Activated CD4-positive, alpha-beta T cell treated with anti-CD3 and anti-CD28 coated beads, Interleukin-2, amount 50 U/mL, for 4 hours (primary cell): ENCODE data around the gene CYP26A1.

Source experiments
- DNase-seq, 2 experiments: peaks; one replicate each; pipeline ENCODE4 v3.0.0-alpha.2; 2020

CYP26A1 gene, protein sequence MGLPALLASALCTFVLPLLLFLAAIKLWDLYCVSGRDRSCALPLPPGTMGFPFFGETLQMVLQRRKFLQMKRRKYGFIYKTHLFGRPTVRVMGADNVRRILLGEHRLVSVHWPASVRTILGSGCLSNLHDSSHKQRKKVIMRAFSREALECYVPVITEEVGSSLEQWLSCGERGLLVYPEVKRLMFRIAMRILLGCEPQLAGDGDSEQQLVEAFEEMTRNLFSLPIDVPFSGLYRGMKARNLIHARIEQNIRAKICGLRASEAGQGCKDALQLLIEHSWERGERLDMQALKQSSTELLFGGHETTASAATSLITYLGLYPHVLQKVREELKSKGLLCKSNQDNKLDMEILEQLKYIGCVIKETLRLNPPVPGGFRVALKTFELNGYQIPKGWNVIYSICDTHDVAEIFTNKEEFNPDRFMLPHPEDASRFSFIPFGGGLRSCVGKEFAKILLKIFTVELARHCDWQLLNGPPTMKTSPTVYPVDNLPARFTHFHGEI

DNA sequence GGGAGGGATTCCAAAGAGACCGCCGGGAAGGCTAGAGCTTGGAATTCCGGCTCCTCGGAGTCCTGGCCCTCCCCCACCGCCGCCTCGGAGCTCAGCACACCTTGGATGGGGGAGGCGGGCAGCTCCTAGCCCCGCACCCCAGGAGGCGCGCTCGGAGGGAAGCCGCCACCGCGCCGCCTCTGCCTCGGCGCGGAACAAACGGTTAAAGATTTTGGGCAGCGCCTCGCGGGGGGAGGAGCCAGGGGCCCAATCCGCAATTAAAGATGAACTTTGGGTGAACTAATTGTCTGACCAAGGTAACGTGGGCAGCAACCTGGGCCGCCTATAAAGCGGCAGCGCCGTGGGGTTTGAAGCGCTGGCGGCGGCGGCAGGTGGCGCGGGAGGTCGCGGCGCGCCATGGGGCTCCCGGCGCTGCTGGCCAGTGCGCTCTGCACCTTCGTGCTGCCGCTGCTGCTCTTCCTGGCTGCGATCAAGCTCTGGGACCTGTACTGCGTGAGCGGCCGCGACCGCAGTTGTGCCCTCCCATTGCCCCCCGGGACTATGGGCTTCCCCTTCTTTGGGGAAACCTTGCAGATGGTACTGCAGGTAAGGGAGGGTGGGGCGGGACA lies at the start of gene CYP26A1:
Gene CYP26A1, plus strand, starts transcription at position 355 of the 608 bp plus-strand sequence. Its CDS starts 42 bp downstream, at position 397.
- no peak for DNase-seq

DNA sequence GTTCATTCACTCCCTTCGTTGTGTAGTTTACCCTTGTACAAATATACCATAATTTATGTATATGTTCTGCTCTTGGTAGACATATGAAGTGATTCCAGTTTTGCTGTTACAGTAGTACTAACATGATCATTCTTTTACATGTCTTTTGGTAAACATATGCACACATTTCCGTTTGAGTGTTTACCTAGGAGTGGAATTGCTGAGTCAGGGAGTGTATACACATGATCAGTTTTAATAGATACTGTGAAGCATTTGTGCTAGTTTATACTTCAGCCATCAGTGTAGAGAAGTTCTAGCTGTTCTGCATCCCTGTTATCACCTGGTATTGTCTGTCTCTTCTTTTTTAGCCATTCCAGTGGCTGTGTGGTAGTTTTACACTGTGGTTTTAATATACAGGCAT lies 47.6 kb upstream of the CYP26A1 start:
- no peak for DNase-seq

DNA sequence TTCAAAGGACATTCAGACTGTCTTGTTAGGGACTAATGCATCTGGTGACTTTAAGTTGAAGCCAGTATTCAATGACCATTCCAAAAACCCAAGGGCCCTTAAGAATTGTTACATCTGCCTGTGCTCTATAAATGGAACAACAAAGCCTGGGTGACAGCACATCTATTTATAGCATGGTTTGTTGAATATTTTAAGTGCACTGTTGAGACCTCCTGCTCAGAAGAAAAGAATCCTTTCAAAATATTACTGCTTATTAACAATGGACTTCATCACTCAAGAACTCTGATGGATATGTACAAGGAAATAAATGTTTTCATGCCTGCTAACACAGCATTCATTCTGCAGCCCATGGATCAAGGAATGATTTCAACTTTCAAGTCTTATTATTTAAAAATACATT lies 46.2 kb upstream of the CYP26A1 start:
- DNase-seq: no peak

DNA sequence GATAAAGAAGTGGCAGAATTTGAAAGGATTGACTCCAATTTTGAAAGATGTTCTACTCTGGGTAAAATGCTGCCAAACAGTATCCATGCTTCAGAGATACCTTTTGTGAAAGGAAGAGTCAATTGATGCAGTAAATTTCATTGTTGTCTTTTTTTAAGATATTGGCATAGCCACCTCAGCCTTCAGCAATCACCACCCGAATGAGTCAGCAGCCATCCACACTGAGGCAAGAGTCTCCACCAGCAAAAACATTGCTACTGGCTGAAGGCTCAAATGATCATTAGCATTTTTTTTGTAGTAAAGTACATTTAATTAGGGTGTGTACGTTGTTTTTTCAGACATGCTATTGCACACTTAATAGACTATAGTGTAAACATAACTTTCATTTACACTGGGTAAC lies 44.8 kb upstream of the CYP26A1 start:
- no peak for DNase-seq

DNA sequence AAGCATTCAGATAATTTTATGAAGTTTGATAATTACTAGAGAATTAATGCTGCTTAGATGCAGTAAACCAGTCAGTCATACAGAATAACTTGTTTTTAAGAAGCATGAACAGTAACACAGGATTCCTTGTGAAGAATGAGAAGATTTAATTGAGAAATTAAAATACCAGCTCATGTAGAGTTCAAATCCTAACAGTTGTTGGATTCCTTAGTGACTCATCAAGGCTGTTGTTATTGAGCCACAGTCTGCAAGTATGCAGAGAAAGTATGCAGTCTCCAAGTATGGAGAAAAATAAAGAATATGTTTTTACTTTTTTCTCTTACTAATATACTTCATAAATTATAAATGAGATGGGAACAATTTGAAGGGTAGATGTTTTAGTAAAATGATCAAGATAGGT lies 43.3 kb upstream of the CYP26A1 start:
- DNase-seq: no peak

DNA sequence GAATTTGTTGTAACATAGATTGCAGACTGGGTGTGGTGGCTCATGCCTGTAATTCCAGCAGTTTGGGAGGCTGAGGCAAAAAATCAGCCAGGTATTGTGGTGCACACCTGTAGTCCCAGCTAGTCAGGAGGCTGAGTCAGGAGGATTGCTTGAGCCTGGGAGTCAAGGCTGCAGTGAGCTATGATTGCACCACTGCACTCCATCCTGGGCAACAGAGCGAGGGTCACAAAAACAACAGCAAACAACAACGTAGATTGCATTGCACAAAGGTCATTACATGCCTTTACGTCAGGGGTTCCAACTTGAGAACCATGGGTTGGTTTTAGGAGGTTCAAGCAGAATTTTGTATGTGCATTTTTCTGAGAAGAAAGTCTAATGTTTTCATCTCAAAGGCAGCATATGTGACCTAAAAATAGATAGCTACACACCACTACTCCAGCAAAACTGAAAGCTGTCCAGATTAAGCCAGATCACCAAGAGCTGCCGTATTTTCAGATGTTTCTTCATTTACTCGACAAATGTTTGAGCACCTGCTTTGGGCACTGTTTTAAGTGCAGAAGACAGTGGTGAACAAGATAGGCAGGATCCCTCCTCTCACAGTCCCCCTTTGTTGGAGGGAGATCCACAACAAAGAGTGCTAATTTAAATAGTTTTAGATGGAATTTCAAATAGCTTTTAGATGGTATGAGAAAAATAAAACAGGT lies 41.4 kb upstream of the CYP26A1 start:
- no peak for DNase-seq

DNA sequence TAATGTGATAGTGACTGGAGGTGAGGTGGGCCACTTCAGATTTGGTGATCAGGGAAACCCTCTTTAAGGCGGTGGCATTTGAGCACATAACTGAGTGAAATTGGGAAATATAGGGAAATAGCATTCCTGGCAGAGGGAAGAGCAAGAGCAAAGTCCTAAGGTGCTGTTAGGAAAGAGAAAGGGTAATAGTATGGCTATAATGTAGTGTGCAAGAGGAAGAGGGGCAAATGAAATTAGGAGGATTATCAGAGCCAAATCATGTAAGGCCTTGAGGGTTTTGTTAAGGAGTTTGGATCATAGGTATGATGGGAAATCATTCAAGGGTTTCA lies 40.9 kb upstream of the CYP26A1 start:
- DNase-seq: no peak

DNA sequence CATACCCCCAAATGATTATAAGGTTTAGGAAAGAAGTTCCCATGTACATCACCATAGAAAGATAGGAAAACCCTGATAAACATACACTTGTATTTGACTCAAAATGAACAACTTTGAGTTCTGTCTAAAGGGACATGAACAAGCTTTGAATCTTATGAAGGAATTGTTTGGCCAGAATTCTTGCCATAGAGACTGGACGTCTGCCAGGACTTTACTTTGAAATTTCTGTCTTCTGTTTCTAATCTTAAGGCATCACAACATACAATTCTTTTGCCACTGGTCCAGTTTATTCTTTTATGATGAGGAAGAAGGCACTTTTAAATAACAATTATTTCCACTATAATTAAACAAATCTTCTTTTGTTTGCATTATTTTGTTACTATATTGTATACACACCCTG lies 39.3 kb upstream of the CYP26A1 start:
- no peak for DNase-seq

DNA sequence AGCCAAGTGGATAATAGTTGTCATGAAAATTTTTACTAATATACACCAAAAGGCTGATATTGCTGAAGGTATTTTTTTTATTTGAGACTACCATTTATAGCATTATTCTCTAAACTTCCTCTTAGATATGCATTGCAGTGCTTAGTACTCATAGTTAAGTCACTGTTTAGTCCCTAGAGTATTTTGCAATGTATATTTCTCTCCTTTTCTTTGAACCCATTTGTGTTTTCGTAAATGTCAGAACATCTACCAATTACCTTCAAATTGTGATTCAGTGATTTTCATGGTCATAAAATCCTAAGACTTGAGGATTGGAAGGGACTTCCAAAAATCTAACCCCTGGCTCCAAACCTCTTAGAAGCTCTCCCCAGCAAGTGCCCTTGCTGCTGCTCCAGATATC lies 34.6 kb upstream of the CYP26A1 start:
- no peak for DNase-seq

DNA sequence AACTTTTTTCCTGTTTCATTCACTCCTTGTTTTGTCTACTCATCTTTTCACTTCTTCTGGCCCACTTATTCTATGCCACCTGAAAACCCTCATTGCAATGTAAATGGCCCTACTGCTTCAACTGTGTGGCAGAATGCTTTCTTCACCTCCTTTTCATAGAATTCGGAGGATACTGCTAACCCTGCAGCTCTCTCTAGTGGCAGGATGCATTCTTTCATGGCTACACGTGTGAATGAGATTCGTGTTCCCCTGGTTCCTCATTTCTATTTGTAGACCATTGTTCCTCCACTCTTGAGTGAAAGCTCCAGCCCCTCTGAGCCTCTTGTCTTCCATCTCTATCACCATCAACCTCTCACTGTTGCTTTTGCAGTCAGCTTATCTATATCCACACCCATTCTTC lies 34.0 kb upstream of the CYP26A1 start:
- DNase-seq: no peak

DNA sequence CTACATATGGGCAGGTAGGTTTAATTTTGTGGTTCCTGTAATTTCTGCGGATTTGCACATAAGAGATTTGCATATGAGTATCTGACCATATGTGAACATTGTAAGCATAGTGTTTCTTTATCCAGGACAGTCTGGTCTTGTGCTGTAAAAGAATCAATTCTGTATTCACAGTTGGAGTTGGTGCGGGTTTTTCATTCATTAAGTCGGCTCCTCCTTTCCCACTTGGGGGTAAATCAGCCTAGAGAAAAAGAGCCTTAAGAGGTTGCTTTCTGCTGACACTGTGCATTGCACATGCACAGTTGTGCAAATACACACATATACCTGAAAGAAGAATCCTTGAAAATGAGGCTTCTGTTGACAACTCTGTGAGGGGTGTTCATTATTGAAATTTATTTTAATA lies 19.2 kb upstream of the CYP26A1 start:
- no peak for DNase-seq

DNA sequence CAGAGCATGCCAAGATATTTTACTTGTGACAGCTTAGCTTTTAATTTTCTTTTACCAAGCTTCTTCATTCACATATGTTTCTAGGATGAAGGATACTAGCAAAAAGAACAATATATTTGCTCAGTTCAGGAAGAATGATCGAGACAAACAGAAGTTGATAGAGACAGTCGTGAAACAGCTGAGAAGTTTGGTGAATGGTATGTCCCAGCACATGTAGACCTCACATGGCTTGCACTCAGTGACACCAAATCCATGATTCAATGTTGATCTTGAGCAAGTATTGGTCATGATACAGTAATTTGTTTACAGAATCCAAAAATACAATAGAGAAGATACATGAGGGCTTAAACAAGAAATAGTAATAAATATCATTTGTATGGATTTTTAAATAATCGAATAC lies 15.6 kb upstream of the CYP26A1 start:
- no peak for DNase-seq

DNA sequence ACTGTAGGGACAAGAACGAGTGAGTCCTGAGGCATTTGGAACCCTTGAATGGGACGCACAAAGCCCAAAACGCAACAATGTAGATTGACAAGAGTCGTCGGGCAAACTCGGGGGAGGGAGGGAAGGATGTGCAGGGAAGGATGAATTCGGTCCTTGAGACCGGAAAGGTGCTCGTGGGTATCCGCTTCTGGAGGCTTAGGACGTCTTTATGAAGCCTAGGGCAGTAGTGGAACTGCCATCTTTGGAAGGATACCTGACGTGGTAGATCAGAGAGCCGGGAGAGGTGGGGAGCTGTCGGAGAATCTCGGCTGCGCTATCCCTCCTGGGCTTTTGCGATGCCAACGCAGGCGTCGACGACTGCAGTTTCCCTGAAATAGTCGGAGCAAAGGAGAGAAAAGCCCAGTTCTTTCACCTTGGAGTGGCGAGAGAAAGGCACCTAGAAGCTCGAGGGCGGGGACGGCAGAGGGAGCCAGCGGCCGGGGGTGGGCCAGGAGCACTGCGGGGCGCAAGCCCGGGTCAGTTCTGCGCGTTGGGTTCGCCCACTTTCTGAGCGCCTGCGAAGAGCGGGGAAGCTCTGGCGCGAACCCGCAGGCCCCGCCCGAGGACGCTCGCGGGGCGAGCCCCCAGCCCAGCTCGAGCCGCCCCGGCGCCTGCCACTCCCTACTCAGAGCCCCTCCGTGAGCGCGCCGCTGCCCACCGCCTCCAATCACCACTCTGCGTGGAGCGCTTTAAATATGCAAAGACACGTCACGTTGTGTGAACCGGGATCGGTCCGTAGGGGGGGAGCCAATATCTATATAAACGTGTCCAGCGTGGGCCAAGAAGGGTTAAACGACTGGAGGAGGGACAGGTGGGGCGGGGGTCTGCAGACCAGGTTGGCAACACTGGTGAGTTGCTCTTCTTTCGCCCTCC lies 13.5 kb upstream of the CYP26A1 start, which contains the start of gene CYP26C1:
Gene CYP26C1, plus strand, starts transcription at position 824 of the 912 bp plus-strand sequence. CDS start 466 bp downstream, outside the sequence.
- no peak for DNase-seq

DNA sequence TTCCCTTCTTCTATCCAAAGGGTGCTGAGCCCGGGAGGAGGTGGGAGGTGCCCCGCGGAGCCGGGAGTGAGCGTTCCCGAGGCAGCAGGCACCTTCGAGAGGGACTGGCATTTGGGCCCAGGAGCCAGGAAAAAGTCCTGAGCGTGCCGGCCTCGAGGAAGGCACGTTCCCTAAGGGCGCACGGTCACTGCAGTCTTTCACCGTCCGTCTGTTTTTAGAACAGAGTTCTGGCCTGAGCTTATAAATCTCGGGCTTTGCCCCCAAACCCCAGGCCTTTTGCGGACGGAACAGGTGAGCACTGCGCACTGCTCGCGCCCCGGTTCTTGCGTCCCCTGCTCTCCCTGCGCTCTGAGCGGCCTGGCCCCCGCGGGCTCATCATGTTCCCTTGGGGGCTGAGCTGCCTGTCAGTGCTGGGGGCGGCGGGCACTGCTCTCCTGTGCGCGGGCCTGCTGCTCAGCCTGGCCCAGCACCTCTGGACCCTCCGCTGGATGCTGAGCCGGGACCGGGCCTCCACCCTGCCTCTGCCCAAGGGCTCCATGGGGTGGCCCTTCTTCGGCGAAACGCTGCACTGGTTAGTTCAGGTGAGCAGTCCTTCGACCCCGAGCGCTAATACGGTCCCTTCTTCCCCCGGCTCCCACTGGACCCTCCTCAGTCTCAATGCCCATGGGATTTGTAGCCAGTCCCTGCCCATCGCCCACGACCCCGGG lies 12.7 kb upstream of the CYP26A1 start:
- DNase-seq: no peak

DNA sequence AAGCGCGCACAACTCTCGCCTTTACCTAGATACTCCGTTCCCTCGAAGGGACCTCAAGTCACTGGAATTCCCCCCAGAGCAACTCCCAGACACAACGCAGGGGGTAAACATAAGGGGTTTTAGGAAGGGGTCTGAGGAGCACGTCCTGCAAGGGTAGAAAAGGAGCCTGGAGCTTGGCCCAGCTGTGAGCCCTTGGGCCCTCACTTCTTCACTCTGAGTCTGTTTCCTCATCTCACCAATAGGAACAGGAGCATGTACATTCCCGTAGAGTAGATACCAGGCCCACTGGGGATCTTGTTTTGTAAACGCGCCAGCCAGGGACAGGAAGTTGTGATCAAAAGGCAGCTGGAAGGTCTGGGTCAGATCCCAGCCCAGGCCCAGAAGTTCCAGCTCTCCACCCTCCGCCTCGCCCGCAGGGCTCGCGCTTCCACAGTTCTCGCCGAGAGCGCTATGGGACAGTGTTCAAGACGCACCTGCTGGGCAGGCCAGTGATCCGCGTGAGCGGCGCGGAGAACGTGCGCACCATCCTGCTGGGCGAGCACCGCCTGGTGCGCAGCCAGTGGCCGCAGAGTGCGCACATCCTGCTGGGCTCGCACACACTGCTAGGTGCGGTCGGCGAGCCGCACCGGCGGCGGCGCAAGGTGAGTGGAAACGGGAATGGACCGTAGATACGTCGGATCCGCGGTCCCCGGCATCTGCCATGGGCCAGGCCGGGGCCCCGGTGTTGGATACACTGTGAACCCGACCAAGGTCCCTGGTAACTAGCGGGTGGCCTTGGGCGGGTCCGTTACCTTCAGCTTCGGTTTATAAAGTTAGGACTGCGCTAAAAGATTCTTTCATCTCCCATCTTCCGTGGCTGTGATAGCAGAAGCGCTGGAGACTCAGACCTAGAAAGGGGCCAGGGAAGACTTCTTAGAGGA lies 11.8 kb upstream of the CYP26A1 start:
- DNase-seq: no peak

DNA sequence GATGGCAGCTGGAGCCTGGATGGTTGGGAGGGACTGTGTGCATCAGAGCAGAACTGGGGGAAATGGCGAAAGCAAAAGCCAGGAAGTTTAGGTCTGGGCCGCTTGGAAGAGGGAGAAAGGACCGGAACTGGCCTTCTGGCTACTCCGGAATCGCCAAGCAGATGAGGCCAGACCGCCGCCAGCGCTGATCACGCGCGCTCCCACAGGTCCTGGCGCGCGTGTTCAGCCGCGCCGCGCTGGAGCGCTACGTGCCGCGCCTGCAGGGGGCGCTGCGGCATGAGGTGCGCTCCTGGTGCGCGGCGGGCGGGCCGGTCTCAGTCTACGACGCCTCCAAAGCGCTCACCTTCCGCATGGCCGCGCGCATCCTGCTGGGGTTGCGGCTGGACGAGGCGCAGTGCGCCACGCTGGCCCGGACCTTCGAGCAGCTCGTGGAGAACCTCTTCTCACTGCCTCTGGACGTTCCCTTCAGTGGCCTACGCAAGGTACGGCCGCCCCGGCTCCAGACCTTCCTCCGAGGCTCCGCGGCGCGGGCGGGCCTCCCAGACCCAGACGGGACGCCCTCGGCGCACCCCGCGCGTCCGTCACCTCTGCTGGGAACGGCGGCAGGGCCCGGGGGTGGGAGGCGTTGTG lies 11.1 kb upstream of the CYP26A1 start:
- peak in 1 of 2 experiments; percentile 6 for DNase-seq

DNA sequence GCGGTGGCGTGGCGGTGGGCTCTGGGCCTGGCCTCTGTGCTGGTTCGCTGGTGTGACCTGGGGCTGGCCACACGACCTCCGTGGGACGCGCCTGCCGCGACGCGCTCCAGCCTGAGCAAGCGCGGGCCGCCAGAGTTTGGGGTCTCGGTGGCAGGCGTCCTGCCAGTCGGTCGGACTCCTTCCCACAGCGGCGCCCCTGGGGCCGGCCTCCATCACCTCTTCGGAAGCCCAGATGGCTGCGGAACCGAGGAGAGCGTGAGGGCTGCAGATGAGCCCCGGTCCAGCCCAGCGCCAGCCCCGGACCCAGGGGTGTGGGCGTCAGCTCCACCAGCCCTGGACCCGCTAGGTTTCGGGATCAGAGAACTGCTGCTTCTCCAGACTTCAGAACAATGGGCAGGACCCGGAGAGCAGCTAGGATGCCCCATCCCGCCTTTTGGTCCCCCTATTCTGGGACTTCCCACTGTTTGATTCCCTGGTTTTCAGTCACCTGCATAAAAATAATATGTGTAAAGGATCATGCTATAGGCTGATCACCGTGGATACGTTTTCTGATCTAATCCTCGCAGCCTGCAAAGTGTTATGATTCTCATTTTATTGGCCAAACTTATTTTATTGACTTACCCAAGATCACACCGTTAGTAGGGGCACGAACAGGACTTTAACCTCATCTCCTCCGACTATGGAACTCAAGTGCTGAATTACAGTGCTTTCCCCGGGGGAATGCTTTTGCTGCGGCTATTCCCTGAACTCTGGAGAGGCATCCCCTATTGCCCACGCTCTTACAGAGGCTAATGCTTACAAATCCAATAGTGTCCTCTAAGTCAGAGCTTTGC lies 10.3 kb upstream of the CYP26A1 start:
- no peak for DNase-seq

DNA sequence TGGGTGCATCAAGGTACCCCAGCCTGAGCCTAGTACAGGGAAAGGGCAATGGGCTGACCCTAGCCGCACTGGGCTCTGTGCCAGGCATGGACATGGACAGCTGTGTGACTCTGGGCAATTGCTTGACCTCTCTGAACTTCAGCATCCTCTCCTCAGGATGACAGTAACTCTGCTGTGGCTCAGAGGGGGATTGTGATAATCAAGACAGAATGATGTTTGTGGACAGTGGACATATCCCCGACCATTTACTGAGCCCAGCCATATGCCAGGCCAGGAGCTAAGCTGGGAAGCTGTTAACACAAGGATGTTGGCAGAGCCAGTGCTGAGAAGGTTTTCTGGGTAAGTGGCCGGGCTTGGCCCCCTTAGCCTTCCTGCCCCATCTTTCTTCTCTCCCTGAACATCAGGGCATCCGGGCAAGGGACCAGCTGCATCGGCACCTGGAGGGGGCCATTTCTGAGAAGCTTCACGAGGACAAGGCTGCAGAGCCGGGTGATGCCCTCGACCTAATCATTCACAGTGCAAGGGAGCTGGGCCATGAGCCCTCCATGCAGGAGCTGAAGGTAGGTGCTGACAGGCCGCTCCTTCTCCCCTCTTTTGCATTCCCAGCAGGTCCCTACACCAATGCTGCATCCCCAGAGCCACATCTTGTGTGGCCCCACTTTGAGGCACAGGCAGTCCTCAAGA lies 9.6 kb upstream of the CYP26A1 start:
- DNase-seq: no peak
